22Rv1 (cell line): ENCODE data around the gene ARID1B.

ENCODE experiments used
- H3K27ac ChIP-seq: fragments of 450-650 bp; 2 replicates; pipeline ENCODE4 v1.5.1; 2017
- ZFX ChIP-seq: fragments of 450-650 bp; IDR thresholded peaks from 2 replicates; pipeline ENCODE4 v1.6.1; 2017; ENCODE audit warnings: antibody characterized with exemption, borderline replicate concordance
- TF ChIP-seq, protein P1 (sequence below): fragments of 450-650 bp; IDR thresholded peaks from 2 replicates; pipeline ENCODE4 v1.5.1; 2017; ENCODE audit warnings: mild to moderate bottlenecking

The ARID1B gene

GRCh38 chr6:157055863-157056262, 278.7 kb downstream of the ARID1B start:
- H3K27ac ChIP-seq: no peak overlapping the region

DNA sequence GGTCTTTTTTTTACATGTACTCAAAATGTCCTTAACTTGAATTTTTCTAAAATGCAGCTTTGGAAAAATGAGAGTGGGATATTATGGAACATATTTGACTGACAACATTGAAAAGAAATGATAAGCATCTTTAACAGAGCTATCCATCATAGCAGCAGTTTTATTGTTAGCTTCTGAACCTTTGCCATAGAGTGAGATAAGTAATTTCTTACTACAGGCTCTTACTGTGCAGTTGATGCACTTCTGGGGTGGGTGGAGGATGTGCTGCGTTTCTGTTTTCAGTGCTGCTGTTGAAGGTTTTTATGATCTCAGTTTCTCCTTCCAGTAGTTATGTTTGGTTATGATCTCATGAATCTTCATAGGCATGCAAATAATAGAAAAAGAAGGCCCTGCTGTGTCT, 279.1 kb downstream of the ARID1B start:
- TF ChIP-seq, protein P1, sequence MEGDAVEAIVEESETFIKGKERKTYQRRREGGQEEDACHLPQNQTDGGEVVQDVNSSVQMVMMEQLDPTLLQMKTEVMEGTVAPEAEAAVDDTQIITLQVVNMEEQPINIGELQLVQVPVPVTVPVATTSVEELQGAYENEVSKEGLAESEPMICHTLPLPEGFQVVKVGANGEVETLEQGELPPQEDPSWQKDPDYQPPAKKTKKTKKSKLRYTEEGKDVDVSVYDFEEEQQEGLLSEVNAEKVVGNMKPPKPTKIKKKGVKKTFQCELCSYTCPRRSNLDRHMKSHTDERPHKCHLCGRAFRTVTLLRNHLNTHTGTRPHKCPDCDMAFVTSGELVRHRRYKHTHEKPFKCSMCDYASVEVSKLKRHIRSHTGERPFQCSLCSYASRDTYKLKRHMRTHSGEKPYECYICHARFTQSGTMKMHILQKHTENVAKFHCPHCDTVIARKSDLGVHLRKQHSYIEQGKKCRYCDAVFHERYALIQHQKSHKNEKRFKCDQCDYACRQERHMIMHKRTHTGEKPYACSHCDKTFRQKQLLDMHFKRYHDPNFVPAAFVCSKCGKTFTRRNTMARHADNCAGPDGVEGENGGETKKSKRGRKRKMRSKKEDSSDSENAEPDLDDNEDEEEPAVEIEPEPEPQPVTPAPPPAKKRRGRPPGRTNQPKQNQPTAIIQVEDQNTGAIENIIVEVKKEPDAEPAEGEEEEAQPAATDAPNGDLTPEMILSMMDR: no peak
- TF ChIP-seq ZFX: no peak

More at GRCh38 chr6:157055863-157056262, 278.7 kb downstream of the ARID1B start:
- no peak for TF ChIP-seq ZFX
- TF ChIP-seq, protein P1: no peak

DNA sequence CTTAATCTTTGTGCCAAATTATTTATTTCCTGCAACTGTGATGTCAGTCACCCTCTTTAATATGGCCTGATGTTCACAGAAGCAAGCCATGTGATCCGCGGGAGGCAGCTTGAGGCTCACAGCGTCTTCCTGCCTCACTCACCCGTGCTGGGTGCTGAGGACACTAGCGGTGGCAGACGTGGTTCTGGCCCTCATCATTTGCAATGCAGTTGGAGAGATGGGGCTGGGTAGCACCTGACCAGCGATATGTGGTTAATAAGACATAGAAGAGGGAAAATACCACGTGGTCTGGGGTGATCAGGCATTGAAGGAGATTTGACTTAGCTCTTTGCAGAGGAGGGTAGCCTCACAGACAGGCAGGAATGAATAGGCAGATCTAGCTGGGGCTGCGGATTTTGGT, 281.4 kb downstream of the ARID1B start:
- no peak for TF ChIP-seq ZFX
- TF ChIP-seq, protein P1: no peak
- no peak overlapping the region for H3K27ac ChIP-seq

More for the DNA sequence above, 279.1 kb downstream of the ARID1B start:
- no peak overlapping the region for H3K27ac ChIP-seq

DNA sequence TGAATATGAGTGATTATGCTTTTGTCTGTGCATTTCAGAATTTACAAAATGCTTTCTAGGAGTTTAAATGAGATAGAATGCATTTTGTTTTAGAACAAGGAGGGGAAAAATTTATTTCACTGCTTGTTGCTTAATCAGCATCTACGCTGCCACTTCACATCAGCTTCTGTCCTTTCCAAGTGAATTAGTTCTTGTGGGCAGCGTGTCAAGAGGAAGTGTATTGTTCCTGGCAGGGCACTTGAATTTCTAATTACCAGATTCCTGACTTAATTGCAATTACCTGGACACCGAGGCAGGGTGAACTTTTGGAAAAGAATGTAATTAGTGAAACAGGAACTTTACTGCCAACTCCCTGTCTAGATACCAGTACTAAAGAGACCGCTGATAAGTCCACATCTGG, 282.6 kb downstream of the ARID1B start:
- H3K27ac ChIP-seq: no peak overlapping the region
- TF ChIP-seq, protein P1: no peak
- no peak for TF ChIP-seq ZFX

DNA sequence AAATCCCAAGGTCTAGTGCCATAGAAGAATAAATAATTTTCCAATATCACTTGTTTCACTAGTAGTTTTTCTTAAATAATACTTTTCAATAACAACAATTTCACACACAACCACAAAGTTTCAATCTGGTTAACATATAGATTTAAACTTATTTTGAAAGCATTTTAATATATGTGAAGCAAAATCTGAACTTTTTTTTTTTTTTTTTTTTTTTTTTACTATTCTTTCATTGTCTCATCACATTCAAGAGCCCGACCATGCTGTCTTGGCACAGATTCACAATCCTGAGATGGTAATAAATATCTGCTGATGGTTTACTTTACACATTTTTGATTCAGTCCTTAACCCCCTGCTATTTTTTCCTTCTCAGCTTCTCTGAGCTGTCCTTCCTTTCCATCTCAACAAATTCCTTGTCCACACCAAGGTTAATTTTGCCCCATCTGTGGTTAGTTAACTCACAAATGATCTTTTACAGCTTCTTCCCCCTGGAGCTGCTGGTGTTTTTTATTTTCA, 283.3 kb downstream of the ARID1B start:
- H3K27ac ChIP-seq: no peak overlapping the region
- TF ChIP-seq, protein P1: no peak
- no peak for TF ChIP-seq ZFX

GRCh38 chr6:157061770-157062594, 284.8 kb downstream of the ARID1B start:
- TF ChIP-seq ZFX: no peak
- TF ChIP-seq, protein P1: no peak
- H3K27ac ChIP-seq: no peak overlapping the region
